Endothelial cell of umbilical vein (primary cell): ENCODE results near the gene SUFU. TPM values are rescaled to one million over a fixed set of nuclear protein-coding genes. Genes with fewer than 3 reads are reported as not detected.

ENCODE experiments used
- BruUV-seq: library from RNA; stranded (reverse); fragments of 400-500 nt; replicated peaks from 2 replicates; lab custom pipeline; 2021; lab: Mats Ljungman, UMichigan
- CTCF ChIA-PET: fragments of 300-600, 350-600 bp; sonication (Branson Sonifier 250); formaldehyde crosslinking; loops from one replicate; lab custom pipeline; 2021; ENCODE audit warnings: antibody characterized with exemption, inconsistent platforms; lab: Charles Lee
- POLR2A ChIA-PET: fragments of 300-600, 350-600 bp; sonication (Branson Sonifier 250); formaldehyde crosslinking; loops from one replicate; lab custom pipeline; 2021; ENCODE audit warnings: antibody characterized with exemption, inconsistent platforms; lab: Charles Lee
- DNase-seq: peaks from one replicate; pipeline ENCODE4 v3.0.0-alpha.2; 2011; ENCODE audit warnings: low read depth, low spot score
- FAIRE-seq: peaks from 2 replicates; lab custom pipeline; 2011; peaks lifted over from hg19 to GRCh38; lab: Jason Lieb, UNC
- H2AFZ ChIP-seq: 2 replicates; pipeline ENCODE4 v1.6.0; 2012; ENCODE audit warnings: low read depth, low read length, control low read depth, inconsistent platforms
- H3K27ac ChIP-seq: 2 replicates; pipeline ENCODE4 v1.5.1; 2011; ENCODE audit warnings: low read depth, mild to moderate bottlenecking, control low read depth, low read length, moderate library complexity; ENCODE audit not compliant: insufficient read depth
- H3K27me3 ChIP-seq, 2 experiments: 2 replicates each; pipeline versions ENCODE4 v1.6.0 to v1.6.1; 2011; ENCODE audit warnings: low read length in 2 of 2, mixed read lengths in 1 of 2; ENCODE audit not compliant: control insufficient read depth in 2 of 2, insufficient read depth in 2 of 2
- H3K36me3 ChIP-seq, 2 experiments: 2 replicates in 1 of 2; 3 replicates in 1 of 2; pipeline ENCODE4 v1.5.1; 2011; ENCODE audit warnings: low read length in 2 of 2, mild to moderate bottlenecking in 1 of 2, moderate library complexity in 1 of 2; ENCODE audit not compliant: control insufficient read depth in 2 of 2, insufficient read depth in 2 of 2; ENCODE audit errors: extremely low read depth in 1 of 2
- H3K4me1 ChIP-seq: 3 replicates; pipeline ENCODE4 v1.5.1; 2011; ENCODE audit warnings: mild to moderate bottlenecking, low read length; ENCODE audit not compliant: control insufficient read depth, insufficient read depth; ENCODE audit errors: extremely low read depth
- H3K4me2 ChIP-seq: 2 replicates; pipeline ENCODE4 v1.6.1; 2011; ENCODE audit warnings: low read length, control low read depth, mixed read lengths; ENCODE audit not compliant: insufficient read depth
- H3K4me3 ChIP-seq, 3 experiments: fragments of 200-600 bp in 1 of 3; sonication (generic), shearing (Covaris generic) in 1 of 3; replicated peaks in 1 of 3; 2 replicates each; pipeline ENCODE4 v1.5.1; 2011 to 2016; ENCODE audit warnings: control low read depth in 3 of 3, low read length in 3 of 3, mild to moderate bottlenecking in 2 of 3, inconsistent platforms in 1 of 3, low read depth in 1 of 3, moderate library complexity in 1 of 3; ENCODE audit not compliant: insufficient read depth in 1 of 3
- H3K79me2 ChIP-seq: 2 replicates; pipeline ENCODE4 v1.6.0; 2012; ENCODE audit warnings: low read length, inconsistent platforms; ENCODE audit not compliant: control insufficient read depth, insufficient read depth
- H3K9ac ChIP-seq: replicated peaks from 2 replicates; pipeline ENCODE3; 2011; ENCODE audit warnings: low read length, control low read depth; ENCODE audit not compliant: insufficient read depth; ENCODE audit errors: extremely low read depth
- H3K9me1 ChIP-seq: replicated peaks from 3 replicates; pipeline ENCODE4 v1.6.0; 2011; ENCODE audit warnings: mild to moderate bottlenecking, low read length; ENCODE audit not compliant: control insufficient read depth, insufficient read depth; ENCODE audit errors: extremely low read depth
- H3K9me3 ChIP-seq: replicated peaks from 2 replicates; pipeline ENCODE4 v1.5.1; 2012; ENCODE audit warnings: low read length, inconsistent platforms; ENCODE audit not compliant: control insufficient read depth, insufficient read depth
- H4K20me1 ChIP-seq: replicated peaks from 2 replicates; pipeline ENCODE3; 2011; ENCODE audit warnings: mild to moderate bottlenecking, low read length; ENCODE audit not compliant: control insufficient read depth, insufficient read depth; ENCODE audit errors: extremely low read depth
- EZH2 ChIP-seq: IDR thresholded peaks from 2 replicates; pipeline ENCODE4 v1.6.1; 2012; ENCODE audit warnings: borderline replicate concordance, low read depth, mild to moderate bottlenecking, moderate library complexity, low read length, inconsistent platforms; ENCODE audit not compliant: severe bottlenecking
- FOS ChIP-seq: IDR thresholded peaks from 2 replicates; pipeline ENCODE4 v1.6.1; 2011; ENCODE audit warnings: mild to moderate bottlenecking, low read length, moderate library complexity, borderline replicate concordance; ENCODE audit not compliant: insufficient read depth
- GATA2 ChIP-seq: IDR thresholded peaks from 2 replicates; pipeline ENCODE4 v1.7.0; 2011; ENCODE audit warnings: low read depth, mild to moderate bottlenecking, moderate library complexity, mixed read lengths, low read length; ENCODE audit not compliant: insufficient read length, insufficient read depth
- JUN ChIP-seq: IDR thresholded peaks from 2 replicates; pipeline ENCODE4 v1.6.1; 2011; ENCODE audit warnings: borderline replicate concordance, low read depth; ENCODE audit not compliant: insufficient read length, insufficient read depth
- MYC ChIP-seq: IDR thresholded peaks from one replicate; pipeline ENCODE4 v1.6.1; 2011; ENCODE audit warnings: mild to moderate bottlenecking, low read depth, low read length
- POLR2A ChIP-seq: IDR thresholded peaks from 2 replicates; pipeline ENCODE4 v1.6.1; 2012; ENCODE audit warnings: low read depth, mild to moderate bottlenecking, control low read depth, low read length
- POLR2AphosphoS5 ChIP-seq: IDR thresholded peaks from 2 replicates; pipeline ENCODE4 v1.6.1; 2012; ENCODE audit warnings: low read depth, mild to moderate bottlenecking, control low read depth, low read length, moderate library complexity; ENCODE audit not compliant: insufficient read depth
- dilution Hi-C: fragments of 300-500 bp; cut with MboI; formaldehyde crosslinking; loops from one replicate; pipeline ENCODE4 v1.15.0; 2019; ENCODE audit warnings: low sequenced_read_pairs; ENCODE audit not compliant: extremely low pct_ligation_motif_present
- intact Hi-C: fragments of 100-400 bp; cut with micrococcal nuclease; formaldehyde crosslinking; loops from one replicate; pipeline ENCODE4 v1.10.0; 2022
- polyA plus RNA-seq, 4 experiments: library from polyadenylated mRNA; depleted of rRNA in 3 of 4; stranded (reverse) in 3 of 4; unstranded in 1 of 4; fragments of >200 nt; gene quantifications; 2 replicates each; pipeline versions ENCODE4 v1.2.1 to v1.2.3, GENCODE V29; 2011 to 2012; ENCODE audit warnings: missing spikeins in 1 of 4
- total RNA-seq: library from RNA; stranded (reverse); gene quantifications from 2 replicates; pipeline ENCODE4 v1.2.3, GENCODE V29; 2021
- TF ChIP-seq, protein P1 (sequence below), 2 donors: IDR thresholded peaks; 1 replicate in 1 of 2; 2 replicates in 1 of 2; pipeline ENCODE4 v1.5.1; 2011; ENCODE audit warnings: low read length in 2 of 2, mild to moderate bottlenecking in 2 of 2, moderate library complexity in 2 of 2, control low read depth in 1 of 2, inconsistent platforms in 1 of 2, low read depth in 1 of 2; ENCODE audit not compliant: insufficient read depth in 1 of 2; ENCODE audit errors: extremely low read depth in 1 of 2
- TF ChIP-seq, protein P2 (sequence below): IDR thresholded peaks from 2 replicates; pipeline ENCODE4 v1.6.1; 2011; ENCODE audit not compliant: insufficient read depth, insufficient read length

The SUFU gene
- total and polyA plus RNA-seq, 2 donors (not counting 3 experiments of a cell fraction or from before 2014, with no cell fraction given): 10.1 to 16.3 TPM

DNA sequence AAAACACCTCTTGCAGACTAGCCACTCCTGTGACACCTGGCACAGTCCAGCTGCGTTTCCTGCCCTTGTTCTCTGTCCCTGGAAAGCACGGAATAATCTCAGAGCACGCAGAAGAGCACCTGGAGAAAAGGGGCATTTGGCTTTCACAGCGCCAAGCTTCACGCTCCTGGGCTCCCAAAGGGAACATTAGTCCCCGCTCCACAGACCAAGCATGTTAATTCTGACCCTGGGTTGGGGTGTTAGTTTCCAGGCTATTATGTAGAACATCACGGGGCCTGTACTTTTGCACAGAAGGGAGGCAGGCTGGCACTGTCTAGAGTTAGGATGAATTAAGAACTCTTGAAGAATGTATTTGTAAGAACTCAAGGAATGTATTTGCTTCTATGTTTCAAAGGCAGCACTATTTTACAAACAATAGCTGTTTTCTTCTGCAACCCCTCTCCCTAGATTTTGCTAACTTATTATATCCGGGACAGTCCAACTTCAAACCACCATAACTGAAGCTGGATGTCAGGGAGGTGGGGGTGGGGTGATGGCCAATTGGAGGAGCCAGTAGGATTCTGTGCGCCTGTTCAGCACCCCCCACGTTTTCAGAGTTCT lies 78.3 kb downstream of the SUFU start:
- CTCF ChIA-PET: interaction anchor here (0.6 to 6.6 kb wide), 7 partner anchors 62 to 188 kb away, joined by 3 to 261 read pairs (median 4); partner anchors contain the start of genes ACTR1A, NFKB2, SUFU and TRIM8
- TF ChIP-seq, protein P1, sequence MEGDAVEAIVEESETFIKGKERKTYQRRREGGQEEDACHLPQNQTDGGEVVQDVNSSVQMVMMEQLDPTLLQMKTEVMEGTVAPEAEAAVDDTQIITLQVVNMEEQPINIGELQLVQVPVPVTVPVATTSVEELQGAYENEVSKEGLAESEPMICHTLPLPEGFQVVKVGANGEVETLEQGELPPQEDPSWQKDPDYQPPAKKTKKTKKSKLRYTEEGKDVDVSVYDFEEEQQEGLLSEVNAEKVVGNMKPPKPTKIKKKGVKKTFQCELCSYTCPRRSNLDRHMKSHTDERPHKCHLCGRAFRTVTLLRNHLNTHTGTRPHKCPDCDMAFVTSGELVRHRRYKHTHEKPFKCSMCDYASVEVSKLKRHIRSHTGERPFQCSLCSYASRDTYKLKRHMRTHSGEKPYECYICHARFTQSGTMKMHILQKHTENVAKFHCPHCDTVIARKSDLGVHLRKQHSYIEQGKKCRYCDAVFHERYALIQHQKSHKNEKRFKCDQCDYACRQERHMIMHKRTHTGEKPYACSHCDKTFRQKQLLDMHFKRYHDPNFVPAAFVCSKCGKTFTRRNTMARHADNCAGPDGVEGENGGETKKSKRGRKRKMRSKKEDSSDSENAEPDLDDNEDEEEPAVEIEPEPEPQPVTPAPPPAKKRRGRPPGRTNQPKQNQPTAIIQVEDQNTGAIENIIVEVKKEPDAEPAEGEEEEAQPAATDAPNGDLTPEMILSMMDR (IDR thresholded peaks at IDR 0.05; ENCODE audit: extremely low read depth in 1 of 2, insufficient read depth in 1 of 2, low read depth in 1 of 2, low read length in 2 of 2): no peak
- no peak for TF ChIP-seq POLR2A
- TF ChIP-seq JUN: no peak
- no peak for TF ChIP-seq POLR2AphosphoS5
- TF ChIP-seq MYC: no peak
- TF ChIP-seq, protein P2, sequence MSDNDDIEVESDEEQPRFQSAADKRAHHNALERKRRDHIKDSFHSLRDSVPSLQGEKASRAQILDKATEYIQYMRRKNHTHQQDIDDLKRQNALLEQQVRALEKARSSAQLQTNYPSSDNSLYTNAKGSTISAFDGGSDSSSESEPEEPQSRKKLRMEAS: no peak
- no peak for TF ChIP-seq FOS
- no peak for TF ChIP-seq GATA2
- no peak for TF ChIP-seq EZH2
- dilution Hi-C loops (no loop called here), intact Hi-C loops (loop anchor here (2.0 to 10.0 kb wide), 3 partner anchors 187 to 417 kb away; partner anchors contain the start of gene NFKB2)
- no peak for DNase-seq
- Histone ChIP-seq H3K27ac (no peak overlapping the region), H3K36me3 (no peaks in the 10 kb centered on the region), H3K4me3 (no peak overlapping the region), H3K9me3 (no peaks in the 10 kb centered on the region), H3K9me1 (no peaks in the 10 kb centered on the region), H3K4me1 (peaks cover 16% of the 10 kb centered on the region), H3K9ac (no peak overlapping the region), H4K20me1 (no peaks in the 10 kb centered on the region), H3K27me3 (no peaks in the 10 kb centered on the region), H3K4me2 (no peak overlapping the region), H2AFZ (no peak overlapping the region), H3K79me2 (no peaks in the 10 kb centered on the region)
- BruUV-seq: no TSS peak
- POLR2A ChIA-PET: no interaction called here
- no peak for FAIRE-seq
